ENCODE results near the gene ZRANB1. TPM values are rescaled to one million over a fixed set of nuclear protein-coding genes. Genes with fewer than 3 reads are reported as not detected.

The ZRANB1 gene
- total and polyA plus RNA-seq, 2 experiments from 2014 or later = 4.2 to 26.7 TPM

GRCh38 chr10:124991835-124992234 is 49.9 kb downstream of the ZRANB1 start (continued):
- TF ChIP-seq ZNF462 (CRISPR knock-in tag; IDR thresholded peaks at IDR 0.05) (no peak), ZNF114 (CRISPR knock-in tag; IDR thresholded peaks at IDR 0.05) (no peak), REST (IDR thresholded peaks at IDR 0.05; ENCODE audit: unreplicated experiment) (no peak), CREB1 (CRISPR knock-in tag; IDR thresholded peaks at IDR 0.05; ENCODE audit: low read depth) (no peak), ETS1 (IDR thresholded peaks at IDR 0.05) (no peak)
